NCI-H2227 (cell line): ENCODE results near the gene MYOZ3.

Experiments
- DNase-seq: peaks from one replicate; lab custom pipeline; 2025; ENCODE audit not compliant: unreplicated experiment; lab: John Stamatoyannopoulos, UW

MYOZ3 gene

GRCh38 chr5:150661086-150661485 lies at the start of gene MYOZ3:
TSS of gene MYOZ3 (plus strand) at chr5:150661251. CDS start at chr5:150662942, 1,691 bp downstream.
- no peak for DNase-seq

GRCh38 chr5:150612405-150612804 lies 48.6 kb upstream of the MYOZ3 start:
- DNase-seq = no peak

- DNase-seq = no peak
Observed at GRCh38 chr5:150612905-150613670, 48.0 kb upstream of the MYOZ3 start.

- DNase-seq = no peak
Observed at GRCh38 chr5:150613991-150614660, 46.9 kb upstream of the MYOZ3 start.

GRCh38 chr5:150614661-150615060 lies 46.4 kb upstream of the MYOZ3 start:
- DNase-seq = no peak

- no peak for DNase-seq
Observed at GRCh38 chr5:150615141-150615699, 45.8 kb upstream of the MYOZ3 start.

GRCh38 chr5:150616024-150616470 lies 45.0 kb upstream of the MYOZ3 start:
- DNase-seq = no peak

GRCh38 chr5:150616506-150616905 lies 44.5 kb upstream of the MYOZ3 start:
- DNase-seq = no peak

GRCh38 chr5:150618163-150618562 lies 42.9 kb upstream of the MYOZ3 start:
- DNase-seq = no peak

GRCh38 chr5:150618588-150619281 lies 42.3 kb upstream of the MYOZ3 start:
- peak; percentile 22 for DNase-seq

- DNase-seq = peak; percentile 20
Observed at GRCh38 chr5:150619359-150620230, 41.5 kb upstream of the MYOZ3 start.

GRCh38 chr5:150621301-150621700 lies 39.8 kb upstream of the MYOZ3 start:
- no peak for DNase-seq

GRCh38 chr5:150622157-150622556 lies 38.9 kb upstream of the MYOZ3 start:
- DNase-seq = no peak

GRCh38 chr5:150623152-150623877 lies 37.7 kb upstream of the MYOZ3 start:
- no peak for DNase-seq

- DNase-seq = no peak
Observed at GRCh38 chr5:150623878-150624216, 37.2 kb upstream of the MYOZ3 start.

- DNase-seq = peak; percentile 22
Observed at GRCh38 chr5:150624334-150625163, 36.5 kb upstream of the MYOZ3 start.

GRCh38 chr5:150625164-150625535 lies 35.9 kb upstream of the MYOZ3 start:
- no peak for DNase-seq

GRCh38 chr5:150625831-150626746 lies 35.0 kb upstream of the MYOZ3 start:
- no peak for DNase-seq
